Medulla oblongata (tissue), 1 donor: ENCODE data around the gene HIGD1A.

Source experiments
- DNase-seq: peaks from one replicate; pipeline ENCODE4 v3.0.0-alpha.2; 2015; ENCODE audit errors: extremely low spot score

Gene HIGD1A

DNA sequence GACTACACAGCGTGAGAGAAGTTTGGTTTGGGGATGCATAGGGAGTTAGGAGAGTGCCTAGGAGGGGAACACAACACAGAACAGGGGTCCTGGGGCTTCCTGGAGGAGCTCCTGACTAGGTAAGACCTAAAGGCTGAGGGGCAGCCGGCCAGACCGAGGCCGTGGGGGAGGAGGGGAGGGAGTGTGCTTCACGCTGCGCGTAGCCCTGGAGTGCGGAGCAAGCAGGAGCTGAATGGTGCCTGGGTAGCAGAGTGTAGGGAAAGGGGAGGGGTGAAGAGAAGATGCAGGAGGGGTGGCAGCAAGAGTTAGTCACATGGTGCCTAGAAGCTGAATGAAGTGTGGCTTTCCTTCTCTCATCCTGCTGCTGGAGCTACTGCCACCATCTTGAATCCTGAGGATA lies 69.3 kb downstream of the HIGD1A start:
- DNase-seq: no peak

DNA sequence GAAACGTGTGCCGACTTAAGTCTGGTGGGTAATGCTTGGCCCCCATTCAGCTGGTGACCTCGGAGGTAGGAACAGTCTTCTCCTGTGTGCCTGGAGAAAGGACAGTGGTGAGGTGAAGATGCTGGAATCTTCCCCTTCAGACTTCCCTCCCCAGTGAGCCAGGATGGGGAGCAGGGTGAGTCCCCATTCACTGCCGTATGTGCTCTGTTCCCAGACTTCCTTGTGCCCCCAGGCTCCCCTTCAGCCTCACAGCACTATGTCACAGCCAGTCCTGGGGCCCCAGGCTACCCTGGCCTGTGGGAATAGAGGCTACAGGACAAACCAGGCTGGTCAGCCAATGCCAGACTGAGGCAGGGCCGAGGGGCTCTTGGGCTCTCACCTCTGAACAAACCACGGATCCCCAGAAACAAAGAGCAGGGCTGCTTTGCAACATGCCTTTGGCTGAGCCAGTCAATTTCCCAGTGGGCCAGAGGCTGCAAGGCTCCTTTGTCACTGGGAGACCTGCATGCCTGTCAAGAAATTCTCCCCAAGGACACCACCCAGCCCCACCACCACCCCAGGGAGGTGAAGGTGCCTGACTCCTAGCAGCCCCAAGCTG lies 69.9 kb downstream of the HIGD1A start:
- DNase-seq: no peak

DNA sequence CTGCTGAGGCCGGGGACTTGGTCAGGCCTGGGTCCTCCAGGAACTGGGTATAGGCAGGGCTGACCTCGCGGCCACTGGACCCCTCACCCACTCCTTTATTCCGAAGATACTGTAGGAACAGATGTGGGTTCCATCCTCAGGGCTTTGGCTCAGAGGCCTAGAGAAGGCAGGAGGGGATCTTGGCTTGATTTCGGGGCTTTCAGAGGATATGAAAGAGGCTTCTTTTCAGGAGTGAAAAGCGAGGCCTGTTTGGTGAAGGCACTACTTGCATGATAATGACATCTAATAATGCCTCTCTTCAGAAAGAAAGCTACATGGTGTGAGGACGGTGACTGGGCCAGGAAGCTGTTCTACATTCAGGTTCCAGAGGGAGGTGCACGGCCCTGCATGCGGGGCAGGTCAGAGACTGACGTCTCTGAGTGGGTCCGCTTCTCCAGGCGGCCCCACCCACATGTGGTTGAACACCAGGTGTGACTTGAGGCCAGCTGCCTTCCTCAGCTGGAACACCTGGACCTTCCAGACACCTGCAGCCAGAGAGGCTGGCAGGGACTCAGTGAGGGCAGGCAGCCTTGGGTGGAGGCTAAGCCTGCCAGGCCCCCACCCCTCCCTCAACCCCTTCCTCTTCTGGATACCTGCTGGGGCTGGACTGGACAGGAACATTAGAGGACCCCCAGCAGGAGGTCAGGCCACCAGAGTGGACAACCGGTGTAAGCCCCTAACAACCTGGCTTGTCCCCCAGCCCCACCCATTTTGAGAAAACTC lies 70.6 kb downstream of the HIGD1A start:
- DNase-seq: peak; percentile 96
